ENCODE measurements around the gene GRHPR.

GRHPR gene

GRCh38 chr9:37447111-37447510 lies 24.6 kb downstream of the GRHPR start:
- no peak for TF ChIP-seq CTCF (IDR thresholded peaks at IDR 0.05; ENCODE audit: unreplicated experiment in 3 of 3)
- Mint-ChIP-seq H3K4me1 (peaks cover 1% of the 10 kb centered on the region), H3K27me3 (ENCODE audit: low read depth) (no peaks in the 10 kb centered on the region), H3K36me3 (ENCODE audit: low read depth) (peaks cover 35% of the 10 kb centered on the region), H3K4me3 (no peak overlapping the region), H3K9me3 (no peaks in the 10 kb centered on the region), H3K27ac (no peak overlapping the region)

GRCh38 chr9:37449862-37450632 lies 27.6 kb downstream of the GRHPR start:
- Mint-ChIP-seq H3K4me1 (peaks cover 11% of the 10 kb centered on the region), H3K4me3 (no peak overlapping the region)

GRCh38 chr9:37451628-37452027 lies 29.1 kb downstream of the GRHPR start:
- H3K4me1 Mint-ChIP-seq: peaks cover 11% of the 10 kb centered on the region
- H3K9me3 Mint-ChIP-seq: no peaks in the 10 kb centered on the region
- no peak overlapping the region for H3K4me3 Mint-ChIP-seq
- no peak for TF ChIP-seq CTCF (IDR thresholded peaks at IDR 0.05; ENCODE audit: unreplicated experiment in 3 of 3)
- peaks cover 43% of the 10 kb centered on the region for H3K36me3 Mint-ChIP-seq (ENCODE audit: low read depth)
- no peak overlapping the region for H3K27ac Mint-ChIP-seq
- H3K27me3 Mint-ChIP-seq (ENCODE audit: low read depth): no peaks in the 10 kb centered on the region

More at GRCh38 chr9:37449862-37450632, 27.6 kb downstream of the GRHPR start:
- peaks cover 33% of the 10 kb centered on the region for H3K36me3 Mint-ChIP-seq (ENCODE audit: low read depth)
- TF ChIP-seq CTCF (IDR thresholded peaks at IDR 0.05; ENCODE audit: unreplicated experiment in 3 of 3): no peak
- H3K27me3 Mint-ChIP-seq (ENCODE audit: low read depth): no peaks in the 10 kb centered on the region
- H3K27ac Mint-ChIP-seq: peak overlapping the region in 2 of 3 experiments; percentile 15 to 53
- no peaks in the 10 kb centered on the region for H3K9me3 Mint-ChIP-seq

GRCh38 chr9:37452611-37453010 lies 30.1 kb downstream of the GRHPR start:
- Mint-ChIP-seq H3K27me3 (ENCODE audit: low read depth) (no peaks in the 10 kb centered on the region), H3K36me3 (ENCODE audit: low read depth) (peaks cover 44% of the 10 kb centered on the region), H3K4me3 (no peak overlapping the region), H3K9me3 (no peaks in the 10 kb centered on the region), H3K4me1 (peaks cover 14% of the 10 kb centered on the region), H3K27ac (peak overlapping the region in 1 of 3 experiments; percentile 38)
- TF ChIP-seq CTCF (IDR thresholded peaks at IDR 0.05; ENCODE audit: unreplicated experiment in 3 of 3): no peak

GRCh38 chr9:37453827-37454226 lies 31.3 kb downstream of the GRHPR start:
- TF ChIP-seq CTCF (IDR thresholded peaks at IDR 0.05; ENCODE audit: unreplicated experiment in 3 of 3): no peak
- Mint-ChIP-seq H3K9me3 (no peaks in the 10 kb centered on the region), H3K27me3 (ENCODE audit: low read depth) (no peaks in the 10 kb centered on the region), H3K27ac (no peak overlapping the region), H3K4me1 (peaks cover 18% of the 10 kb centered on the region), H3K36me3 (ENCODE audit: low read depth) (peaks cover 41% of the 10 kb centered on the region), H3K4me3 (no peak overlapping the region)

GRCh38 chr9:37454238-37454637 lies 31.7 kb downstream of the GRHPR start:
- no peak overlapping the region for H3K4me3 Mint-ChIP-seq
- no peak overlapping the region for H3K27ac Mint-ChIP-seq
- peaks cover 41% of the 10 kb centered on the region for H3K36me3 Mint-ChIP-seq (ENCODE audit: low read depth)
- no peaks in the 10 kb centered on the region for H3K9me3 Mint-ChIP-seq
- no peak for TF ChIP-seq CTCF (IDR thresholded peaks at IDR 0.05; ENCODE audit: unreplicated experiment in 3 of 3)
- H3K27me3 Mint-ChIP-seq (ENCODE audit: low read depth): no peaks in the 10 kb centered on the region
- peaks cover 18% of the 10 kb centered on the region for H3K4me1 Mint-ChIP-seq

All from nephron (organoid).